ENCODE measurements around the gene HPSE2.

HPSE2 gene

GRCh38 chr10:98832196-98832595 is 403.5 kb downstream of the HPSE2 start:
- no peaks in the 10 kb centered on the region for H3K27me3 Mint-ChIP-seq (ENCODE audit: low read depth)
- H3K27ac Mint-ChIP-seq = no peak overlapping the region
- H3K4me1 Mint-ChIP-seq (ENCODE audit: low read depth) = no peaks in the 10 kb centered on the region
- H3K36me3 Mint-ChIP-seq (ENCODE audit: low read depth) = no peaks in the 10 kb centered on the region
- H3K9me3 Mint-ChIP-seq = no peaks in the 10 kb centered on the region
- no peak overlapping the region for H3K4me3 Mint-ChIP-seq

- Mint-ChIP-seq H3K27me3 (ENCODE audit: low read depth) (no peaks in the 10 kb centered on the region), H3K9me3 (no peaks in the 10 kb centered on the region), H3K4me3 (no peak overlapping the region), H3K36me3 (ENCODE audit: low read depth) (no peaks in the 10 kb centered on the region), H3K27ac (no peak overlapping the region), H3K4me1 (ENCODE audit: low read depth) (no peaks in the 10 kb centered on the region)
These were observed 404.3 kb downstream of the HPSE2 start for GRCh38 chr10:98831391-98831790.

DNA sequence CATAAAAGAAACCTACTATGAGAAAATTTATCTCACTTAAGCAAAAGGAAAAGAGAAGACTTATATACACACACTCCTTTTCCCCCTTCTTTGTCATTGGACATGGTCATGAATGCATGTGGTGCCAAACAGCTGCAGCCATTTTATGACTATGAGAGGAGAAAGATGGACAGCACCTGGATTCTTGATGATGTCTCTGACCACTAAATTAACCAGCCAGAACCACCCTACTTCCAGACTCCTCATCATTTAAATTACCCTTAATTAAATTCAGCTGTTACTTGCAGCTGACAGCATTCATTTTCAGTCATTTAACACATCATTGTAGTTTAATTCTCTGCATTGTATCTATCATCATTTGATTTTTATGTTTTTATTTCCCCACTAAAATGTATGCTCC is 409.9 kb downstream of the HPSE2 start:
- no peaks in the 10 kb centered on the region for H3K4me1 Mint-ChIP-seq (ENCODE audit: low read depth)
- H3K36me3 Mint-ChIP-seq (ENCODE audit: low read depth) = no peaks in the 10 kb centered on the region
- H3K9me3 Mint-ChIP-seq = no peaks in the 10 kb centered on the region
- H3K27me3 Mint-ChIP-seq (ENCODE audit: low read depth) = no peaks in the 10 kb centered on the region
- no peak overlapping the region for H3K27ac Mint-ChIP-seq
- no peak overlapping the region for H3K4me3 Mint-ChIP-seq

- Mint-ChIP-seq H3K4me3 (no peak overlapping the region), H3K36me3 (ENCODE audit: low read depth) (no peaks in the 10 kb centered on the region), H3K27ac (no peak overlapping the region), H3K4me1 (ENCODE audit: low read depth) (no peaks in the 10 kb centered on the region), H3K27me3 (ENCODE audit: low read depth) (no peaks in the 10 kb centered on the region), H3K9me3 (no peaks in the 10 kb centered on the region)
These were observed 418.3 kb downstream of the HPSE2 start for GRCh38 chr10:98817396-98817795.

DNA sequence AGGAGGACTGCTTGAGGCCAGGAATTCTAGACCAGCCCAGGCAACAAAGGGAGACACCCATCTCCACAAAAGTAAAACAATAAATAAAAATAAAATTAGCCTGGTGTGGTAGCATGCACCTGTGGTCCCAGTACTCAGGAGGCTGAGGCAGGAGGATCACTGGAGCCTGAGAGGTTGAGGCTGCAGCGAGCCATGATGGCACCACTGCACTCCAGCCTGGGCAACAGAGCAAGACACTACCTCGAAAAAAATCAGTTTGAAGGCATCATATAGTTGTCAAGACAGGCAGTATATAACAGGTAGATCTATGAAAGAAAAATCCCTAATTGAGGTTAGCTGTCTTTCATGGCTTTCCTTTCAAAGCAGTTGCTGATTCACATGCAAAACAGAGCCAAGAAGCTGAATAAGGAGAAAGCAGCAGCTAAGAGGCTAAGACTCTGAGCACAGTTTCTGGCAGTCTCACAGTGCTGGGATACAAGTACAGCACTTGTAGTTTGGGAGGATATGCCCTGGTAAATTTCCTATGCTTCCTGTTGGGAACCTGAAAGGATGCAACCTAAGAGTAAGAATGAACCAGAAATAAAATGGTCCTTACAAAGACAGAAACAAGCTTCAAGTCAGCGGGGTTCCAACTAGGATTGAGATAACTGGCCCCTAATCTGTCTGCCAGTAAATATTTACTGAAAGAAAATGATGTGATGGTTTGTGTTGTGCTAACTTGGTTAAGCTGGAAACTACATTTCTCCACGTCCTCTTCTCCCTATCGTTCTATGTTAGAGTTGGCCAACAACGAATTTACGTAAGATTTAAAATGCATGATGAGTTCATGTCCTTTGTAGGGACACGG is 420.4 kb downstream of the HPSE2 start:
- Mint-ChIP-seq H3K4me3 (no peak overlapping the region), H3K27me3 (ENCODE audit: low read depth) (no peaks in the 10 kb centered on the region), H3K36me3 (ENCODE audit: low read depth) (no peaks in the 10 kb centered on the region), H3K27ac (no peak overlapping the region), H3K4me1 (ENCODE audit: low read depth) (no peaks in the 10 kb centered on the region), H3K9me3 (no peaks in the 10 kb centered on the region)

GRCh38 chr10:98814470-98814869 is 421.2 kb downstream of the HPSE2 start:
- Mint-ChIP-seq H3K36me3 (ENCODE audit: low read depth) (no peaks in the 10 kb centered on the region), H3K9me3 (no peaks in the 10 kb centered on the region), H3K4me3 (no peak overlapping the region), H3K27me3 (ENCODE audit: low read depth) (no peaks in the 10 kb centered on the region), H3K27ac (no peak overlapping the region), H3K4me1 (ENCODE audit: low read depth) (no peaks in the 10 kb centered on the region)

GRCh38 chr10:98808282-98808892 is 427.3 kb downstream of the HPSE2 start:
- no peak overlapping the region for H3K27ac Mint-ChIP-seq
- no peaks in the 10 kb centered on the region for H3K9me3 Mint-ChIP-seq
- H3K4me3 Mint-ChIP-seq = no peak overlapping the region
- H3K27me3 Mint-ChIP-seq (ENCODE audit: low read depth) = no peaks in the 10 kb centered on the region
- H3K36me3 Mint-ChIP-seq (ENCODE audit: low read depth) = no peaks in the 10 kb centered on the region
- H3K4me1 Mint-ChIP-seq (ENCODE audit: low read depth) = no peaks in the 10 kb centered on the region

DNA sequence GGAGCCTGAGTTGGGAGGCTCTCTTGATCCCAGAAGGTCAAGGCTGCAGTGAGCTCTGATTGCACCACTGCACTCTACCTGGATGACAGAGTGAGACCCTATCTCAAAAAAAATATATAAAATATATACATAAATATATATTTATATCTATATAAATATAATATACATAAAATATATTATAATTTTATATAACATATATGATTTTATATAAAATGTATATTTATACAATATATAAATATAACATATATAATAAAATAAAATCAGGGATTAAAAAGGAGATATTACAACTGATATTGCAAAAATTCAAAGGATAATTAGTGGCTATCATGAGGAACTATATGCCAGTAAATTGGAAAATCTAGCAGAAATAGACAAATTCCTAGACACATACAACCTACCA is 435.4 kb downstream of the HPSE2 start:
- Mint-ChIP-seq H3K9me3 (no peaks in the 10 kb centered on the region), H3K27ac (no peak overlapping the region), H3K4me3 (no peak overlapping the region), H3K4me1 (ENCODE audit: low read depth) (no peaks in the 10 kb centered on the region), H3K27me3 (ENCODE audit: low read depth) (no peaks in the 10 kb centered on the region), H3K36me3 (ENCODE audit: low read depth) (no peaks in the 10 kb centered on the region)

GRCh38 chr10:98795467-98795866 is 440.2 kb downstream of the HPSE2 start:
- no peaks in the 10 kb centered on the region for H3K9me3 Mint-ChIP-seq
- no peak overlapping the region for H3K27ac Mint-ChIP-seq
- H3K36me3 Mint-ChIP-seq (ENCODE audit: low read depth) = no peaks in the 10 kb centered on the region
- no peak overlapping the region for H3K4me3 Mint-ChIP-seq
- H3K27me3 Mint-ChIP-seq (ENCODE audit: low read depth) = no peaks in the 10 kb centered on the region
- H3K4me1 Mint-ChIP-seq (ENCODE audit: low read depth) = no peaks in the 10 kb centered on the region

DNA sequence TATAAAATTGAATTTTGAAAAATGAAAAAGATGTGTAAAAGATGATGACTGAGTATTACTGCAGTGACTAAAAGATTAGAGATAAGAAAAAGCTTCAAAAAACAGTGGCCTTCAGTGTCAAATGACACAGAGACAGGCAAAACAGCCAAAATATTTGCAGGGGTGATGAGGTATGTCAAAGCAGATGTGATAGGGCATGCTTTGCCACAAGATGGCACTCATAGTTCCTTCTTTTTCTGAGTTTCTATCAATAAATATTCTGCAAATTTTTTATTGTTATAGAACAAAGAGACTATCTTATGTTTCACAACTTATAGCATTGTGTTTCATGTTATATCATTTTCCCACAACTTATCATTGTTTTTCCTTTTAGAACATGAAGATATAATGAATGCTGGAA is 444.8 kb downstream of the HPSE2 start:
- Mint-ChIP-seq H3K4me3 (no peak overlapping the region), H3K27ac (no peak overlapping the region), H3K27me3 (ENCODE audit: low read depth) (no peaks in the 10 kb centered on the region), H3K9me3 (no peaks in the 10 kb centered on the region), H3K4me1 (ENCODE audit: low read depth) (no peaks in the 10 kb centered on the region), H3K36me3 (ENCODE audit: low read depth) (no peaks in the 10 kb centered on the region)

GRCh38 chr10:98778277-98778759 is 457.3 kb downstream of the HPSE2 start:
- Mint-ChIP-seq H3K27ac (no peak overlapping the region), H3K9me3 (no peaks in the 10 kb centered on the region), H3K4me1 (ENCODE audit: low read depth) (no peaks in the 10 kb centered on the region), H3K27me3 (ENCODE audit: low read depth) (no peaks in the 10 kb centered on the region), H3K4me3 (no peak overlapping the region), H3K36me3 (ENCODE audit: low read depth) (no peaks in the 10 kb centered on the region)

DNA sequence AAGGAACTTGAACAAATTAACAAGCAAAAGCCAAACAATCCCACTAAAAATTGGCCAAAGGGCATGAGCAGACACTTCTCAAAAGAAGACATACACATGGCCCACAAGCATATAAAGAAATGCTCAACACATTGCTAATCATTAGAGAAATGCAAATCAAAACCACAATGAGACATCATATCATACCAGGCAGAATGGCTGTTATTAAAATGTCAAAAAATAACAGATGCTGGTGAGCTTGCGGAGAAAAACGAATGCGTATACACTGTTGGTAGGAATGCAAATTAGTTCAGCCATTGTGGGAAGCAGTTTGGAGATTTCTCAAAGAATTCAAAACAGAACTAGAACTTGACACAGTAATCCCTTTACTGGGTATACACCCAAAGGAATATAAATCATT is 477.2 kb downstream of the HPSE2 start:
- Mint-ChIP-seq H3K4me1 (ENCODE audit: low read depth) (no peaks in the 10 kb centered on the region), H3K4me3 (no peak overlapping the region), H3K27me3 (ENCODE audit: low read depth) (no peaks in the 10 kb centered on the region), H3K36me3 (ENCODE audit: low read depth) (no peaks in the 10 kb centered on the region), H3K27ac (no peak overlapping the region), H3K9me3 (no peaks in the 10 kb centered on the region)

DNA sequence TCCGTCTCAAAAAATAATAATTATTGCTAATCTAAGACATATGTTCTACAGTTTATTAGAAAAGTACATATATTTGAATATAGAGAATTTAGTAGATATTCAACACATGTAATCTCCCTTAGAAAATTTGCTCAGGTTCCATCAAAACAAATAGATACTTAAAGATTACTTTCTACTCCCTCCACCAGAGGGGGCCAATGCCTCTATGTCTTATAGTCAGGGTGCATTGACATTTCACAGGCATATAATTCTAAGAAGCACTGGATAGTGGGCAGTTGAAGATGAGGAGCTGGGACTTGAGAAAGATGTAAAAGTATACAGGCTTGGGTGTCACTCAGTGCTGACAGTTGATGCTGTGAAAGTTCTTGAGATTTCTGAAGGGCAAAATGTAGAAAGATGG is 487.4 kb downstream of the HPSE2 start:
- peaks cover 4% of the 10 kb centered on the region for H3K9me3 Mint-ChIP-seq
- H3K27ac Mint-ChIP-seq = no peak overlapping the region
- H3K27me3 Mint-ChIP-seq (ENCODE audit: low read depth) = no peaks in the 10 kb centered on the region
- H3K4me3 Mint-ChIP-seq = no peak overlapping the region
- H3K36me3 Mint-ChIP-seq (ENCODE audit: low read depth) = no peaks in the 10 kb centered on the region
- no peaks in the 10 kb centered on the region for H3K4me1 Mint-ChIP-seq (ENCODE audit: low read depth)

GRCh38 chr10:98745645-98746044 is 490.0 kb downstream of the HPSE2 start:
- Mint-ChIP-seq H3K27me3 (ENCODE audit: low read depth) (no peaks in the 10 kb centered on the region), H3K9me3 (no peaks in the 10 kb centered on the region), H3K4me1 (ENCODE audit: low read depth) (no peaks in the 10 kb centered on the region), H3K4me3 (no peak overlapping the region), H3K27ac (no peak overlapping the region), H3K36me3 (ENCODE audit: low read depth) (no peaks in the 10 kb centered on the region)

- no peaks in the 10 kb centered on the region for H3K4me1 Mint-ChIP-seq (ENCODE audit: low read depth)
- H3K9me3 Mint-ChIP-seq = no peaks in the 10 kb centered on the region
- no peak overlapping the region for H3K27ac Mint-ChIP-seq
- H3K4me3 Mint-ChIP-seq = no peak overlapping the region
- no peaks in the 10 kb centered on the region for H3K27me3 Mint-ChIP-seq (ENCODE audit: low read depth)
- H3K36me3 Mint-ChIP-seq (ENCODE audit: low read depth) = no peaks in the 10 kb centered on the region
These were observed 515.1 kb downstream of the HPSE2 start for GRCh38 chr10:98720551-98720950.

Data from T-helper 1 cell treated with Interleukin-12 subunit alpha and Interleukin-12 subunit beta and Interleukin-4 antibody, amounts not matched to agents 30 μg/mL and 1 μg/mL, for 36 hours (primary cell).